ENCODE results near the gene RNASE7.

DNA sequence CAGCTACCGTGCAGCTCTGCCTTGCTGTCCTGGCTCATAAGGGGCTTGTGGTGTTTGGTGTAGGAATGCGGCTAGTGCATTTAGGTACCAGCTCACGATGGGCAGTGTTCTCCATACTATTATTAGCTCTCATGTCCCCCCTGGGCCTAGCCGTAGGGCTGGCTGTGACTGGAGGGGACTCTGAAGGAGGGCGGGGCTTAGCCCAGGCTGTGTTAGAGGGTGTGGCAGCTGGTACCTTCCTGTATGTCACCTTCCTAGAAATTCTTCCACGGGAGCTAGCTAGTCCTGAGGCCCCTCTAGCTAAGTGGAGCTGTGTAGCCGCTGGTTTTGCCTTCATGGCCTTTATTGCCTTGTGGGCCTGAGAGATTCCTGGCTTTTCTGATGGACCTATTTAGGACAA is 40.9 kb upstream of the RNASE7 start:
- TF ChIP-seq GATA2 (IDR thresholded peaks at IDR 0.05; ENCODE audit: low read depth, low read length) (no peak), GATA3 (IDR thresholded peaks at IDR 0.05; ENCODE audit: low read depth, low read length) (no peak)
